HG02852 (cell line): ENCODE measurements around the gene RIOX2.

Experiments
- ATAC-seq: cut with Tn5 transposase; IDR thresholded peaks from one replicate; pipeline ENCODE4 v1.9.1; 2021; ENCODE audit warnings: mild to moderate bottlenecking, moderate library complexity; ENCODE audit not compliant: unreplicated experiment

Gene RIOX2

GRCh38 chr3:97990624-97991292 lies 18.5 kb upstream of the RIOX2 start:
- no peak for ATAC-seq

GRCh38 chr3:97988784-97989568 lies 16.7 kb upstream of the RIOX2 start:
- ATAC-seq, result no peak

GRCh38 chr3:97987306-97987705 lies 15.1 kb upstream of the RIOX2 start:
- ATAC-seq, result no peak

DNA sequence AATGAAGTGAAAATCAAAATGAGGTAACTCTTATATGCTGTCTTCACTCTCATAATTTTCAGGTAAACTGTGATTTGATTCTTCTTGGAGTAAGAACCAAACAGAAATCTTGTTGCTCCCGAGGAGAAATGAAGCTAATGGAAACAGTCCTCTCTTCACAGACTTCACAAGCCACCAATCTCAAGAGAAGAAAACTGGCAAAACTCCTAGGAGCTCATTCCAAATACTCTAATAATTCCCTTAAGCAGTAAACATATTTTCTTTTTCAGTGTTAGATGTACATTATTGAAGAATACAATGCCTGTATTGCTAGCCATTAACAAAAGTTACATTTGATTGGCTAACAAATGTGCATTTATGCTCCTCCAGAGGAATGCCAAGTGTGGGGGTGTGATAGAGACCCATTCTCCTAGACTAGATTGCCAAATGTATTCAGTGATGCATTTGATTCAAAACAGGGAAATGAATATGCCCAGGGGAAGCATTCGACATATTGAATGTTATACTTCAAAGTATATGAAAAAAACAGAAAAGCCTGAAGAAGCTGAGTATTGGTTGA lies 11.8 kb upstream of the RIOX2 start:
- ATAC-seq, result no peak

DNA sequence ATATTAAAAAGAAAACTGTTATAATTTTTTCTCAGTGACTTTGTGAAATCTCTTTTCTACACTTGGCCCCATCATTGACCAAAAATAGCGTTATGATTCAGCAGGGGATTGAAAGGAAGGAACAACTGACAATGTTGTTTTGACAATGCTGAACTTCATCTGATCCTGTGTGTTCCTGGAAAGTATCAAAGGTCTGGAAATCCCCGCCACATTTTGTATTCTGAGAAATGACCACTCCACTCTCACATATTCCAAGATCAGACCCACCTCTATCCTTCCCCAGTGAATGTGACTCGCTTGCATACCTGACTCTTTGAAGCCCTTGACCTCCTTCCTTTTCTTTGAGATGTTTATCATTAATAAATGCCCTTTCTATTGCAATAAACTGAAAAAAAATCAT lies 9.7 kb upstream of the RIOX2 start:
- ATAC-seq, result peak; percentile 50

DNA sequence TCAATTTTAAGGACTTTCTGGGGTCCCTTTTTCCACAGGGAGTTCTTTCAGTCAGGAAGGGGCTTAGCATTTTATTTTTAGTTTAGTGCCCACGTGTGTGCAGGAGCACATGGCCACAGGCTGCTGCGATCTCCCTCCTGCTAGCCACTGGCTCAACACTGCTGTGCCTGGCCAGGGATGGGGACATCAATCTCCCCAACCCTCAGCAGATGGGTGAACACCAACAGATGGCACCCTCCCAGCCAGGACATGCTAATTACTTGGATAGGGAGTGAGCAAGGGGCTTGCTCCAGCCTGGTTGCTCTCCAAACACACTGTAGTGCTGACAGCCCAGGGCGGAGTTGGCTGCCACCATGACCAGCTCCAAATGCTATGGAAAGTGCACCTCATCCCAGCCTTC lies 7.4 kb upstream of the RIOX2 start:
- ATAC-seq, result no peak

DNA sequence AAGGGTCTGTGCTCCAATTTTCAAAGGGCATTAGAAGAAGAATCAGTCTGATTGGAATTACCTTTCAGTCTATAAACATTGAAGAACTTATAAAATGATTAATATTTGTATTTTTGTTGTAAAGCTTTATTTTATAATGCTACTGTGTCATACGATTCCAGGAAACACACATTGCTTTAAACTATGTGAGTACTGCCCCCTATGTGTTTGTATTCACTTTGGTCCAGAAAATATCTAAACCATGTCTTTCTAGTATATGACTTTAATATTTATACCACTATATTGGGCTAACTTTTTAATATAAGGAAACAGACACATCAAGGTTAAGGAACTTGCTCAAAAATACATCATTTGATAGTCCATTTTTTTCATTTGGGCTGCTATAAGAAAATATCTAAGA lies 3.2 kb upstream of the RIOX2 start:
- ATAC-seq, result no peak

GRCh38 chr3:97974996-97975395 lies 2.8 kb upstream of the RIOX2 start:
- no peak for ATAC-seq

- ATAC-seq, result no peak
Measured at GRCh38 chr3:97972976-97973375, 745 bp upstream of the RIOX2 start.

GRCh38 chr3:97970956-97971620 lies 1.1 kb downstream of the RIOX2 start:
- no peak for ATAC-seq

GRCh38 chr3:97970156-97970555 lies 2.1 kb downstream of the RIOX2 start:
- ATAC-seq, result no peak

DNA sequence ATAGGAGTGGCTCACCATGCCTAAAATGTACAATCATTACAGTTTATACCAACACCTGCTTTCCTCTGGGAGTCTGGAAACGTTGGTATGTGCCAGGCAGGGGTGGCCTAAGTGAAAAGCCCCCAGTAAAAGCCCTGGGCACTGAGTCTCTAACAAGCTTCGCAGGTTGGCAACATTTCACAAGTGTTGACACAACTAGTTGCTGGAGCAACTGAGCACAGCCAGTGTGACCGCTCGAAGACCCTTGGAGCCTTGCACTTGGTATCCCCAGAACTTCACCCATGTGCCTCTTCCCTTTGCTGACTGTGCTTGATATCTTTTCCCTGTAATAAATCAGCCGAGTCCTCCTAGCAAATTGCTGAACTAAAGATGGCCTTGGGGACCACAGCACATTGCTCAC lies 2.7 kb downstream of the RIOX2 start:
- no peak for ATAC-seq

- no peak for ATAC-seq
Measured at GRCh38 chr3:97968376-97968775, 3.9 kb downstream of the RIOX2 start.

- no peak for ATAC-seq
Measured at GRCh38 chr3:97967966-97968365, 4.3 kb downstream of the RIOX2 start.

- ATAC-seq, result no peak
Measured at GRCh38 chr3:97960993-97961766, 11.1 kb downstream of the RIOX2 start.

DNA sequence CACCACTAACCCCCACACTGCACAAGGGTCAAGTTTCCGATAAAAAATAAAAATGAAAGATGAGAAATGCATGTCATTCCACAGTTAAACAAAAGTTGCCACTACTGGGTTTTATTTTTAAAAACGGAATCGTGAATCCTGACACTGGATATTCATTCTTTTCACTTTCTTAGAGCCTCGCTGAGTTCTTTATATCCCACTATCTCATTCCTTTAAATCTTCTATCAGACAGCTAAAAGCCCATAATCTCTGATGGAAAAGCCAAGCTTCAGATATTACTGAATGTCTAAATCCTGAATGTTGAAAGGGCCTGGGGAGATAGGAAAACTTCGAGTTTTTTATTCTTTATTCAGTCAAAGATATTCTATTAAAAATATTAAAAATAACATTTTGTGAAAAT lies 11.7 kb downstream of the RIOX2 start:
- ATAC-seq, result no peak

- ATAC-seq, result no peak
Measured at GRCh38 chr3:97959872-97960271, 12.4 kb downstream of the RIOX2 start.

DNA sequence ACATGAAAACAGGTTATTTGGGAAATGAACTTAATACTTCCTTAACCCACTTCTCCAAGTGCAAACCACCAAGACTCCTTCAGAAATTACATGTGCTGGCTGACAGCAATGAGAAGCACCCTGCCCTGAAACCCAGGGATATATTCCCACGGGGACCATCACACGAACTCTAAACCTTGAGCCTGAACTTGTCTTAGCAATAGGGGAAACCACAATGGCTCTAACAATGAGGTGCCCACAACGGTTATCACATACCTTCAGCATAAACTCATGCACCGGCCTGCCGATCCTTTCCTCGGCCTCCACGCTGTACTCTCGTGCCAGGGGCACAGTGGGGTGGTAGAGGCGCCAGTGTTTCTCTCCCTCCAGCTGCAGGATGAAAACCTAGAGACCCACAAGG lies 13.4 kb downstream of the RIOX2 start:
- no peak for ATAC-seq

DNA sequence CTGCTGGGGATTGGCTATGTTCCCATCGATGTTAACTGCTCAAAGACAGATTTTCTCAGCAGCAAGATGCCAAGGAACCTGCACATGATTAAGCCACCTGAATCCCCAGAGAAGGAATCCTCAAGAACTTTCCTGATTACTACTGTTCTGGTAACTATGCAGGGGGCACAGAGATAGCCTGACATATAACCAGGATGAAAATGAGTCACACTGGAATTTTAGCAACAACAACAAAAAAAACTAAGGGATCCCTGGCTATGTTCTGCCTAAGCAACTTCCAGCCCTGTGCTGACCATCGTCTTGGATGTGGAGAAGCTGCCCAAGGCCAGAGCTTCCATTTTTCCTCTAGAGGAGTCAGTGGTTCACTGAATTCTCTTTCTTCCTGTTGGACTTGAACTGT lies 13.8 kb downstream of the RIOX2 start:
- ATAC-seq, result no peak

DNA sequence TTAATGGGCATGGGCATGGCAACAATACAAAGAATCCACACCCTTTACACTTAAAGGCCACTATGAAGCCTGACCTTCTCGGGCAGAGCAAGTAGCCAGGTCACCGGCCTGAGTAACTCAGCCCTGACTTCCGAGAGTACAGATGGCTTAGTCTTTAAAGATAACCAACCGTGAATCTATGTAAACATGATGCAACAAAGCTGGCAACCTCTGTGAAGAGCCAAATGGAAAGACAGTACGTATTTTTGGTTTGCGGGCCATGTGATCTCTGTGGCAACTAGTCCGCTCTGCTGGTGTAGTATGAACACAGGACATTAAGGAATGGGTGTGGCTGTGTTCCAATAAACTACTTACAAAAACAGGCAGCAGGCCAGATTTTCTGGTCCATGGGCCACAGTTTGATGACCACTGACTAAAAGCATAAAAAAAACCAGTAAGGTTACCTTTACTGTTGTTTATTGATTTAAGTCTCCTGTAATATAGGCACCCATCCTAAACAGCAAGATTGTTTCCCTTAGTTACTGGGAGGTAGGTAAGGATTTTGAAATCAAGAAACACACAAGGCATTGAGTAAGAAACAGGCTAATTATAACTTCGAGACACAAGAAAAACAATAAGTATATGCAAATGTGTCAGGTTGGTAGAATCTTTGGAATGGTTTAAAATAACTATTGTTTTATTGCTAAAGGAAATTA lies 14.5 kb downstream of the RIOX2 start:
- ATAC-seq, result no peak
